H1 (cell line): Measurements from ENCODE around the gene IFT81. TPM values are rescaled to one million over a fixed set of nuclear protein-coding genes. Genes with fewer than 3 reads are reported as not detected.

ENCODE experiments used
- CTCF ChIA-PET: fragments of 300-600 bp; sonication (Branson Sonifier 250); formaldehyde crosslinking; loops from one replicate; lab custom pipeline; 2021; ENCODE audit not compliant: partially characterized antibody; lab: Charles Lee
- POLR2A ChIA-PET: fragments of 300-600 bp; sonication (Branson Sonifier 250); formaldehyde crosslinking; loops from one replicate; lab custom pipeline; 2021; ENCODE audit warnings: inconsistent platforms; ENCODE audit not compliant: partially characterized antibody; lab: Charles Lee
- DNase-seq, 2 experiments: peaks; one replicate each; pipeline versions ENCODE4 v3.0.0 to v3.0.0-alpha.2; 2010 to 2022; ENCODE audit warnings: low spot score in 2 of 2, low read depth in 1 of 2, mixed read lengths in 1 of 2
- FAIRE-seq: peaks from 2 replicates; lab custom pipeline; 2011; peaks lifted over from hg19 to GRCh38; lab: Jason Lieb, UNC
- H2AFZ ChIP-seq: 2 replicates; pipeline ENCODE4 v1.8.1; 2012; ENCODE audit warnings: low read length, inconsistent platforms
- H2AK5ac ChIP-seq: 2 replicates; pipeline ENCODE4 v1.6.1; 2013; ENCODE audit warnings: low read depth, low read length
- H2BK120ac ChIP-seq: replicated peaks from 2 replicates; pipeline ENCODE3; 2013; ENCODE audit warnings: low read depth, low read length, inconsistent platforms
- H2BK12ac ChIP-seq: 2 replicates; pipeline ENCODE4 v1.6.1; 2013; ENCODE audit warnings: low read depth, low read length
- H2BK15ac ChIP-seq: 2 replicates; pipeline ENCODE4 v1.6.1; 2013; ENCODE audit warnings: low read length
- H2BK20ac ChIP-seq: 2 replicates; pipeline ENCODE4 v1.6.1; 2013; ENCODE audit warnings: low read length
- H2BK5ac ChIP-seq: 2 replicates; pipeline ENCODE4 v1.6.1; 2013; ENCODE audit warnings: low read depth, low read length
- H3K14ac ChIP-seq: 2 replicates; pipeline ENCODE4 v1.6.1; 2013; ENCODE audit warnings: inconsistent platforms; ENCODE audit not compliant: insufficient read length
- H3K18ac ChIP-seq: 2 replicates; pipeline ENCODE4 v1.6.1; 2013; ENCODE audit warnings: low read length; ENCODE audit errors: extremely low read depth
- H3K23ac ChIP-seq: 2 replicates; pipeline ENCODE4 v1.6.1; 2013; ENCODE audit warnings: inconsistent platforms; ENCODE audit not compliant: insufficient read length
- H3K23me2 ChIP-seq: 2 replicates; pipeline ENCODE4 v1.6.1; 2013; ENCODE audit warnings: low read depth, low read length
- H3K27ac ChIP-seq: 2 replicates; pipeline ENCODE4 v1.6.1; 2011; ENCODE audit warnings: low read depth, low read length, inconsistent platforms
- H3K27me3 ChIP-seq, 4 experiments: replicated peaks in 1 of 4; 1 replicate in 1 of 4; 2 replicates in 3 of 4; pipeline versions ENCODE4 v1.6.1 to v1.8.1; 2011 to 2013; ENCODE audit warnings: low read length in 3 of 4, mild to moderate bottlenecking in 3 of 4, inconsistent platforms in 2 of 4, mixed read lengths in 2 of 4, moderate library complexity in 1 of 4; ENCODE audit not compliant: control insufficient read depth in 3 of 4, insufficient read depth in 3 of 4; ENCODE audit errors: extremely low read depth in 1 of 4
- H3K36me3 ChIP-seq, 4 experiments: 2 replicates each; pipeline versions ENCODE4 v1.6.1 to v1.8.1; 2011 to 2013; ENCODE audit warnings: mild to moderate bottlenecking in 4 of 4, low read length in 3 of 4, moderate library complexity in 2 of 4, control low read depth in 1 of 4, inconsistent platforms in 1 of 4; ENCODE audit not compliant: insufficient read depth in 4 of 4, control insufficient read depth in 2 of 4
- H3K4ac ChIP-seq: replicated peaks from 2 replicates; pipeline ENCODE3; 2013; ENCODE audit warnings: low read length, low read depth, mixed read lengths, inconsistent platforms; ENCODE audit not compliant: insufficient read length
- H3K4me1 ChIP-seq, 4 experiments: replicated peaks in 1 of 4; 1 replicate in 1 of 4; 2 replicates in 3 of 4; pipeline versions ENCODE4 v1.6.1 to v1.8.1; 2011 to 2013; ENCODE audit warnings: low read length in 3 of 4, inconsistent platforms in 2 of 4, mixed read lengths in 1 of 4; ENCODE audit not compliant: insufficient read depth in 4 of 4, control insufficient read depth in 3 of 4
- H3K4me2 ChIP-seq, 2 experiments: 2 replicates each; pipeline versions ENCODE4 v1.6.1 to v1.8.1; 2011 to 2013; ENCODE audit warnings: low read depth in 2 of 2, low read length in 2 of 2, control low read depth in 1 of 2, inconsistent platforms in 1 of 2, mild to moderate bottlenecking in 1 of 2; ENCODE audit not compliant: insufficient read depth in 1 of 2
- H3K4me3 ChIP-seq, 4 experiments: fragments of 200-600, 300-600 bp in 1 of 4; sonication (generic), shearing (Covaris generic), sonication (Bioruptor Twin) in 1 of 4; 2 replicates each; pipeline versions ENCODE4 v1.5.1 to v1.8.1; 2011 to 2016; ENCODE audit warnings: low read length in 4 of 4, low read depth in 3 of 4, control low read depth in 2 of 4, inconsistent platforms in 2 of 4, mild to moderate bottlenecking in 2 of 4, mixed read lengths in 1 of 4, moderate library complexity in 1 of 4; ENCODE audit not compliant: insufficient read depth in 2 of 4; ENCODE audit errors: extremely low read depth in 1 of 4
- H3K56ac ChIP-seq: replicated peaks from 2 replicates; pipeline ENCODE3; 2013; ENCODE audit warnings: low read depth, mild to moderate bottlenecking, mixed read lengths, low read length, inconsistent platforms; ENCODE audit not compliant: insufficient read length
- H3K79me1 ChIP-seq: 2 replicates; pipeline ENCODE4 v1.6.1; 2013; ENCODE audit warnings: low read depth, low read length, control low read depth
- H3K79me2 ChIP-seq, 2 experiments: 2 replicates each; pipeline versions ENCODE4 v1.6.1 to v1.8.1; 2012 to 2013; ENCODE audit warnings: low read length in 2 of 2, mild to moderate bottlenecking in 2 of 2, inconsistent platforms in 1 of 2; ENCODE audit not compliant: insufficient read depth in 2 of 2, control insufficient read depth in 1 of 2
- H3K9ac ChIP-seq, 4 experiments: replicated peaks in 1 of 4; 1 replicate in 1 of 4; 2 replicates in 3 of 4; pipeline versions ENCODE4 v1.6.1 to v1.8.1; 2011 to 2013; ENCODE audit warnings: low read depth in 3 of 4, low read length in 3 of 4, control low read depth in 2 of 4, mild to moderate bottlenecking in 2 of 4, moderate library complexity in 2 of 4, inconsistent platforms in 1 of 4; ENCODE audit errors: extremely low read depth in 1 of 4
- H3K9me3 ChIP-seq, 2 experiments: 2 replicates each; pipeline versions ENCODE4 v1.6.1 to v1.8.1; 2012 to 2013; ENCODE audit warnings: mild to moderate bottlenecking in 2 of 2, moderate library complexity in 2 of 2, control low read depth in 1 of 2, inconsistent platforms in 1 of 2, low read depth in 1 of 2, low read length in 1 of 2, mixed read lengths in 1 of 2; ENCODE audit not compliant: insufficient read depth in 2 of 2
- H4K20me1 ChIP-seq, 2 experiments: replicated peaks in 1 of 2; 2 replicates each; pipeline versions ENCODE3 to v1.8.1; 2011 to 2013; ENCODE audit warnings: inconsistent platforms in 2 of 2, low read length in 2 of 2, mild to moderate bottlenecking in 1 of 2; ENCODE audit not compliant: insufficient read depth in 2 of 2, control insufficient read depth in 1 of 2
- H4K5ac ChIP-seq: 2 replicates; pipeline ENCODE4 v1.6.1; 2013; ENCODE audit warnings: low read length, low read depth, mixed read lengths, inconsistent platforms; ENCODE audit not compliant: insufficient read length
- H4K8ac ChIP-seq: 2 replicates; pipeline ENCODE4 v1.8.0; 2013; ENCODE audit warnings: mild to moderate bottlenecking, moderate library complexity, low read length, inconsistent platforms; ENCODE audit not compliant: insufficient read depth; ENCODE audit errors: extremely low read depth
- H4K91ac ChIP-seq: replicated peaks from 2 replicates; pipeline ENCODE3; 2013; ENCODE audit warnings: low read length, mixed read lengths, inconsistent platforms; ENCODE audit not compliant: insufficient read length
- ASH2L ChIP-seq: fragments of 200-600, 300-600 bp; sonication (generic); IDR thresholded peaks from one replicate; pipeline ENCODE4 v1.7.1; 2017; ENCODE audit warnings: low read length
- CHD1 ChIP-seq: IDR thresholded peaks from 2 replicates; pipeline ENCODE4 v1.6.1; 2012; ENCODE audit warnings: low read depth, low read length, improper control_type of control experiment
- EP300 ChIP-seq, 2 experiments: IDR thresholded peaks; 1 replicate in 1 of 2; 2 replicates in 1 of 2; pipeline ENCODE4 v1.6.1; 2011 to 2012; ENCODE audit warnings: low read depth in 2 of 2, low read length in 2 of 2, mild to moderate bottlenecking in 2 of 2, borderline replicate concordance in 1 of 2, inconsistent platforms in 1 of 2, moderate library complexity in 1 of 2
- EZH2 ChIP-seq: fragments of 200-600 bp; sonication (generic); IDR thresholded peaks from 2 replicates; pipeline ENCODE4 v1.7.1; 2012; ENCODE audit warnings: low read depth, mild to moderate bottlenecking, moderate library complexity, low read length, inconsistent platforms; ENCODE audit not compliant: severe bottlenecking
- GABPA ChIP-seq: IDR thresholded peaks from 2 replicates; pipeline ENCODE4 v1.6.1; 2011; ENCODE audit warnings: mild to moderate bottlenecking, low read length, moderate library complexity, borderline replicate concordance; ENCODE audit not compliant: insufficient read depth
- KDM4A ChIP-seq: IDR thresholded peaks from one replicate; pipeline ENCODE4 v1.7.1; 2012; ENCODE audit warnings: low read depth, mild to moderate bottlenecking, moderate library complexity, low read length, inconsistent platforms; ENCODE audit not compliant: severe bottlenecking
- RBBP5 ChIP-seq: IDR thresholded peaks from 2 replicates; pipeline ENCODE4 v1.7.1; 2012; ENCODE audit warnings: low read depth, mild to moderate bottlenecking, inconsistent platforms, low read length, moderate library complexity, borderline replicate concordance
- SP1 ChIP-seq: IDR thresholded peaks from 2 replicates; pipeline ENCODE4 v1.6.1; 2011; ENCODE audit warnings: low read depth, low read length
- SRF ChIP-seq: IDR thresholded peaks from 2 replicates; pipeline ENCODE4 v1.6.1; 2011; ENCODE audit warnings: mild to moderate bottlenecking, low read depth, low read length, moderate library complexity
- SUZ12 ChIP-seq: fragments of 200-600 bp; sonication (generic); IDR thresholded peaks from 2 replicates; pipeline ENCODE4 v1.6.1; 2012; ENCODE audit warnings: mild to moderate bottlenecking, inconsistent platforms, low read length, moderate library complexity, mixed read lengths
- WGBS, 2 experiments: shearing (Covaris generic) in 1 of 2; methylation state at CpG; one replicate each; pipeline versions ENCODE4 v1.1.6 to v1.1.7; 2013 to 2015; ENCODE audit warnings: low lambda C conversion rate in 2 of 2, mixed read lengths in 2 of 2, inconsistent platforms in 1 of 2, low coverage in 1 of 2, missing lambda C conversion rate in 1 of 2; ENCODE audit not compliant: insufficient replicate concordance in 2 of 2, insufficient coverage in 1 of 2, insufficient read length in 1 of 2; ENCODE audit errors: extremely low coverage in 1 of 2, missing lambda C conversion rate in 1 of 2; 5-methylcytosine and 5-hydroxymethylcytosine counted together
- polyA plus RNA-seq, 7 experiments: library from polyadenylated mRNA; depleted of rRNA in 3 of 7; stranded (reverse) in 5 of 7; unstranded in 2 of 7; fragments of >200 nt in 5 of 7; fragments of 200-250 nt in 2 of 7; gene quantifications; 1 replicate in 5 of 7; 2 replicates in 1 of 7; 4 replicates in 1 of 7; pipeline versions ENCODE4 v1.2.1 to v1.2.3, GENCODE V29; 2011 to 2013; ENCODE audit warnings: missing spikeins in 2 of 7, mixed read lengths in 2 of 7
- total RNA-seq: library from RNA; stranded (reverse); fragmentation: NEBNext Ultra II Directional; extraction: Animal tissue kit (Norgen Biotek cat#: 25700); gene quantifications from 2 replicates; pipeline ENCODE4 v1.2.1, GENCODE V29; 2021

The IFT81 gene
- total and polyA plus RNA-seq, 2 of the 8 experiments (the other 6 are each of a cell fraction or from before 2014, with no cell fraction given): 4.1 to 14.5 TPM

DNA sequence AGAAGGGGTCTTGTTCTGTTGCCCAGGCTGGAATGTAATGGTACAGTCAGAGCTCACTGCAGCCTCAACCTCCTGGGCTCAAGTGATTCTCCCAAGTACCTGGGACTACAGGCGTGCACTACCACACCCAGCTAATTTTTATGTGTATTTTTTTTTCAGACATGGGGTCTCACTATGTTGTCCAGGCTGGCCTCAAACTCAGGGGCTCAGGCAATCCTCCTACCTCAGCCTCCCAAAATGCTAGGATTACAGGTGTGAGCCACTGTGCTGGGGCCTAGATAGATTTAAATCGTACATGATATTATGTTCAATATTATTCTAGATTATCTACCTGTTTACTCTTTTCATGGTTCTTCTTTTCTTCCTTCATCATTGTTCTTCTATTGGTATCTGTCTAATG lies 61.5 kb downstream of the IFT81 start:
- WGBS, 2 experiments: 95% methylated on average over 2 of the region's 2 CpGs; no CpG with 5 or more reads in 1 of the 2 experiments
- no peak overlapping the region for H3K27ac ChIP-seq
- H2BK12ac ChIP-seq: no peak overlapping the region
- H2AFZ ChIP-seq: no peak overlapping the region
- H4K20me1 ChIP-seq: no peaks in the 10 kb centered on the region
- H4K5ac ChIP-seq: no peak overlapping the region
- DNase-seq (no peak), FAIRE-seq (no peak)
- H2AK5ac ChIP-seq: no peak overlapping the region
- no peaks in the 10 kb centered on the region for H3K79me2 ChIP-seq
- no peak overlapping the region for H3K56ac ChIP-seq
- no peak overlapping the region for H2BK5ac ChIP-seq
- H3K4me2 ChIP-seq: no peak overlapping the region
- no peak overlapping the region for H2BK15ac ChIP-seq
- H3K4ac ChIP-seq: no peak overlapping the region
- no peak overlapping the region for H3K9ac ChIP-seq
- no peak overlapping the region for H4K91ac ChIP-seq
- TF ChIP-seq SRF (no peak), EP300 (IDR thresholded peaks at IDR 0.05; ENCODE audit: borderline replicate concordance in 1 of 2, low read depth in 2 of 2, low read length in 2 of 2) (no peak), EZH2 (no peak), GABPA (no peak), KDM4A (no peak), SUZ12 (no peak), CHD1 (no peak), RBBP5 (no peak), ASH2L (no peak), SP1 (no peak)
- no peaks in the 10 kb centered on the region for H3K23me2 ChIP-seq
- no peak overlapping the region for H2BK20ac ChIP-seq
- peaks cover 3 to 4% of the 10 kb centered on the region in 2 experiments; a peak in 2 of 4 replicates for H3K9me3 ChIP-seq
- no peaks in the 10 kb centered on the region for H3K27me3 ChIP-seq
- no peak overlapping the region for H3K14ac ChIP-seq
- no peak overlapping the region for H3K23ac ChIP-seq
- no peak overlapping the region for H3K18ac ChIP-seq
- H3K4me1 ChIP-seq: no peaks in the 10 kb centered on the region
- no peak overlapping the region for H3K4me3 ChIP-seq
- H3K79me1 ChIP-seq: no peaks in the 10 kb centered on the region
- no peak overlapping the region for H2BK120ac ChIP-seq
- ChIA-PET CTCF (no interaction called here), POLR2A (interaction anchor here (0.8 kb wide), 1 partner anchor 64 kb away, joined by 3 read pairs; no protein-coding TSS in a partner anchor)
- no peak overlapping the region for H4K8ac ChIP-seq
- H3K36me3 ChIP-seq: peaks cover 0 to 4% (median 1%) of the 10 kb centered on the region in 4 experiments; a peak in 1 of 8 replicates
